Hepatocyte (in vitro differentiated cells): Measurements from ENCODE around the gene MGST3. TPM values are rescaled to one million over a fixed set of nuclear protein-coding genes. Genes with fewer than 3 reads are reported as not detected.
"Not testable (repeated sequence)": the region's sequence is repeated elsewhere in the genome, so short reads cannot be mapped to it uniquely, and the experiment has no call there.

ENCODE experiments used
- DNase-seq: peaks from one replicate; pipeline ENCODE4 v3.0.0-alpha.2; 2016; ENCODE audit warnings: low spot score
- H2AFZ ChIP-seq: fragments of 200-600 bp; sonication (generic); 2 replicates; pipeline ENCODE4 v1.6.0; 2016; ENCODE audit warnings: antibody characterized with exemption, mild to moderate bottlenecking
- H3K27ac ChIP-seq: fragments of 200-600 bp; sonication (generic); 2 replicates; pipeline ENCODE4 v1.5.1; 2016; ENCODE audit warnings: mild to moderate bottlenecking
- H3K27me3 ChIP-seq: fragments of 200-600 bp; sonication (generic); 2 replicates; pipeline ENCODE4 v1.6.1; 2016
- H3K36me3 ChIP-seq: fragments of 200-600 bp; sonication (generic); replicated peaks from 2 replicates; pipeline ENCODE4 v1.5.1; 2016; ENCODE audit warnings: low read depth; ENCODE audit not compliant: insufficient read depth
- H3K4me1 ChIP-seq: fragments of 200-600 bp; sonication (generic); 2 replicates; pipeline ENCODE4 v1.5.1; 2016; ENCODE audit warnings: mild to moderate bottlenecking, moderate library complexity; ENCODE audit not compliant: insufficient read depth
- H3K4me2 ChIP-seq: fragments of 200-600 bp; sonication (generic); 2 replicates; pipeline ENCODE4 v1.6.0; 2016
- H3K4me3 ChIP-seq: fragments of 200-600 bp; sonication (generic); 2 replicates; pipeline ENCODE4 v1.5.1; 2016; ENCODE audit warnings: mild to moderate bottlenecking
- H3K79me2 ChIP-seq: fragments of 200-600 bp; sonication (generic); 2 replicates; pipeline ENCODE4 v1.6.0; 2017; ENCODE audit warnings: mild to moderate bottlenecking
- H3K9me2 ChIP-seq: fragments of 200-600 bp; sonication (generic); replicated peaks from 2 replicates; pipeline ENCODE4 v1.6.0; 2017; ENCODE audit warnings: mild to moderate bottlenecking; ENCODE audit not compliant: insufficient read depth
- H3K9me3 ChIP-seq: fragments of 200-600 bp; sonication (generic); 2 replicates; pipeline ENCODE4 v1.5.1; 2016; ENCODE audit warnings: low read depth, mild to moderate bottlenecking
- H4K20me1 ChIP-seq: fragments of 200-600 bp; sonication (generic); 2 replicates; pipeline ENCODE4 v1.6.0; 2016; ENCODE audit warnings: mild to moderate bottlenecking; ENCODE audit not compliant: insufficient read depth, poor library complexity, severe bottlenecking
- CTCF ChIP-seq: fragments of 200-600 bp; sonication (generic); IDR thresholded peaks from 2 replicates; pipeline ENCODE4 v1.5.1; 2016; ENCODE audit warnings: antibody characterized with exemption, mild to moderate bottlenecking; ENCODE audit not compliant: poor library complexity
- EZH2 ChIP-seq: fragments of 200-600 bp; sonication (generic); IDR thresholded peaks from 2 replicates; pipeline ENCODE4 v1.6.1; 2016; ENCODE audit warnings: antibody characterized with exemption, mild to moderate bottlenecking, borderline replicate concordance
- EZH2phosphoT487 ChIP-seq: fragments of 200-600 bp; sonication (generic); IDR thresholded peaks from one replicate; pipeline ENCODE4 v1.6.1; 2018; ENCODE audit warnings: antibody characterized with exemption, mild to moderate bottlenecking, low read depth, moderate library complexity; ENCODE audit not compliant: unreplicated experiment, severe bottlenecking
- WGBS: methylation state at CpG from one replicate; pipeline ENCODE4 v1.1.6; 2016; ENCODE audit warnings: low lambda C conversion rate; ENCODE audit errors: missing lambda C conversion rate; 5-methylcytosine and 5-hydroxymethylcytosine counted together
- polyA plus RNA-seq: library from polyadenylated mRNA; unstranded; fragments of >200 nt; fragmentation: Nextera tagmentation; extraction: Ambion mirVana; gene quantifications from 2 replicates; pipeline ENCODE4 v1.2.1, GENCODE V29; 2016
- total RNA-seq: library from RNA; depleted of rRNA; stranded (reverse); fragments of >200 nt; gene quantifications from 2 replicates; pipeline ENCODE4 v1.2.3, GENCODE V29; 2014

MGST3 gene
- total and polyA plus RNA-seq, 2 experiments from 2014 or later, result 188 to 470 TPM

DNA sequence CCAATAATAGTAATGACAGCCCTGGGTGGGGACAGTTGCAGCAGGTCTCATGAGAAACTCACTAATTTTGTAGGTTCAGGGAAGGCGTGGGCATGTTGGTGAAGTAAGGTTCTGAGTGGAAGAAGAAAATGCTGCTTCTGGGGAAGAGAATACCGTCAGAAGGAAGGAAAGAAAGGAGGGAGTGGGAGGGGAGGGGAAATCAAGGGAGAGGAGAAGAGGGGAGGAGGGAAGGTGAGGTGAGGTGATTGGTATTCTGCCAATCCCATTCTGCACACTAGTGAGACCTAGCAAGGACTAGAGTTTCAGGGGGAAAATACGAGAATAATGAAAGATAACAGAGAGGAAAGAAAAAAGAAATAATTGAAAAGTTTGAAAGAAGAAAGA, 32.4 kb upstream of the MGST3 start:
- H3K4me2 ChIP-seq, result peak overlapping the region; percentile 78
- peak overlapping the region; percentile 75 for H3K27ac ChIP-seq
- peaks cover 4% of the 10 kb centered on the region for H3K4me1 ChIP-seq
- no peaks in the 10 kb centered on the region for H4K20me1 ChIP-seq
- H3K79me2 ChIP-seq, result no peaks in the 10 kb centered on the region
- 23% methylated on average over 3 of the region's 3 CpGs for WGBS
- H3K9me2 ChIP-seq, result no peaks in the 10 kb centered on the region
- H3K4me3 ChIP-seq, result peak overlapping the region; percentile 25
- peak overlapping the region; percentile 61 for H2AFZ ChIP-seq
- DNase-seq, result peak; percentile 25
- TF ChIP-seq CTCF (no peak), EZH2phosphoT487 (no peak), EZH2 (no peak)
- H3K27me3 ChIP-seq, result peaks cover 10% of the 10 kb centered on the region
- H3K9me3 ChIP-seq, result no peaks in the 10 kb centered on the region
- no peaks in the 10 kb centered on the region for H3K36me3 ChIP-seq

GRCh38 chr1:165600793-165601192, 30.2 kb upstream of the MGST3 start:
- 88% methylated on average over 4 of the region's 4 CpGs for WGBS
- Histone ChIP-seq H2AFZ (no peak overlapping the region), H4K20me1 (no peaks in the 10 kb centered on the region), H3K27me3 (no peaks in the 10 kb centered on the region), H3K4me2 (no peak overlapping the region), H3K4me3 (no peak overlapping the region), H3K4me1 (peaks cover 4% of the 10 kb centered on the region), H3K36me3 (no peaks in the 10 kb centered on the region), H3K9me3 (no peaks in the 10 kb centered on the region), H3K27ac (no peak overlapping the region), H3K9me2 (no peaks in the 10 kb centered on the region), H3K79me2 (no peaks in the 10 kb centered on the region)
- no peak for DNase-seq
- TF ChIP-seq EZH2, result no peak
- TF ChIP-seq EZH2phosphoT487, result no peak
- TF ChIP-seq CTCF, result no peak

DNA sequence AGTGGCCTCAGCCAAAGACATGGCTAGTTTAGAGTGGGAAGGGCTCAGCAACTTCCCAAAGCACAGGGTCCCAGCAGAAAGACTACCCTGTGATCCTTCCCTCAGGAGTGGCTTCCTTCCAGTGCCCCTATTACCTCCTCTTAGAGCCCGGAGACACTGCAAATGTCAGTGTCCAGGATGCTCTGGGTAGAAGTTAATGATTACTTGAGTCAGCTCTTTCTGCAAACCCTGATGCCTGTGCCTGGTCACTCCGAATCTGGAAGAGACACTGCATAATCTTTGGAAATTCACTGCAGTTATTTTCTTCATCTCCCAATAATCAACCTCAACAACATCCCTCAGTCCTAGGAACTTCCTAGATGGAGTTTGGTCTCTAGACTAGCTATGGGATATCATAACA, 27.2 kb upstream of the MGST3 start:
- Histone ChIP-seq H3K9me3 (no peaks in the 10 kb centered on the region), H3K79me2 (no peaks in the 10 kb centered on the region), H3K9me2 (no peaks in the 10 kb centered on the region), H3K27ac (no peak overlapping the region), H2AFZ (no peak overlapping the region), H3K4me3 (no peak overlapping the region), H3K36me3 (no peaks in the 10 kb centered on the region), H3K27me3 (no peaks in the 10 kb centered on the region), H4K20me1 (no peaks in the 10 kb centered on the region), H3K4me2 (no peak overlapping the region), H3K4me1 (no peaks in the 10 kb centered on the region)
- DNase-seq, result no peak
- WGBS, result 62% methylated on average over 2 of the region's 2 CpGs
- TF ChIP-seq CTCF (no peak), EZH2phosphoT487 (no peak), EZH2 (no peak)

GRCh38 chr1:165605246-165605645, 25.8 kb upstream of the MGST3 start:
- WGBS, result 93% methylated on average over 4 of the region's 4 CpGs
- no peak overlapping the region for H2AFZ ChIP-seq
- no peaks in the 10 kb centered on the region for H3K4me1 ChIP-seq
- H3K9me2 ChIP-seq, result no peaks in the 10 kb centered on the region
- H3K9me3 ChIP-seq, result no peaks in the 10 kb centered on the region
- TF ChIP-seq EZH2, result no peak
- no peak for TF ChIP-seq CTCF
- no peak for TF ChIP-seq EZH2phosphoT487
- H3K4me2 ChIP-seq, result no peak overlapping the region
- no peaks in the 10 kb centered on the region for H3K27me3 ChIP-seq
- DNase-seq, result no peak
- H3K79me2 ChIP-seq, result no peaks in the 10 kb centered on the region
- H3K27ac ChIP-seq, result no peak overlapping the region
- H3K36me3 ChIP-seq, result no peaks in the 10 kb centered on the region
- no peak overlapping the region for H3K4me3 ChIP-seq
- no peaks in the 10 kb centered on the region for H4K20me1 ChIP-seq

GRCh38 chr1:165606676-165607075, 24.4 kb upstream of the MGST3 start:
- not testable (repeated sequence) for H4K20me1 ChIP-seq, H3K27ac ChIP-seq, H3K4me2 ChIP-seq, H3K4me1 ChIP-seq, H3K9me3 ChIP-seq, H3K9me2 ChIP-seq, H3K36me3 ChIP-seq, H3K4me3 ChIP-seq, H2AFZ ChIP-seq, H3K79me2 ChIP-seq, DNase-seq, H3K27me3 ChIP-seq
- 83% methylated on average over 12 of the region's 12 CpGs for WGBS
